Measurements from ENCODE around the gene BCL11A. TPM values are rescaled to one million over a fixed set of nuclear protein-coding genes. Genes with fewer than 3 reads are reported as not detected.

The BCL11A gene
- total RNA-seq, 6 donors from 2014 or later: 2.7 to 12.7 (median 5.4) TPM

GRCh38 chr2:60546756-60547420, 6.6 kb downstream of the BCL11A start:
- ATAC-seq (ENCODE audit: low FRiP score in 2 of 2) (no peak), DNase-seq (no peak)
- H3K27me3 ChIP-seq: peaks cover 0 to 7% (median 6%) of the 10 kb centered on the region in 4 donors
- TF ChIP-seq CTCF (IDR thresholded peaks at IDR 0.05) (no peak), POLR2A (IDR thresholded peaks at IDR 0.05) (no peak), EP300 (IDR thresholded peaks at IDR 0.05) (no peak), POLR2AphosphoS5 (IDR thresholded peaks at IDR 0.05) (no peak)
- no peak overlapping the region for H3K27ac ChIP-seq
- no peaks in the 10 kb centered on the region for H3K9me3 ChIP-seq
- no peaks in the 10 kb centered on the region for H3K36me3 ChIP-seq
- peaks cover 25 to 33% (median 30%) of the 10 kb centered on the region in 4 donors for H3K4me1 ChIP-seq
- WGBS, 2 donors: 60 to 66% methylated on average over 6 of the region's 6 CpGs
- no peak overlapping the region for H3K4me3 ChIP-seq

GRCh38 chr2:60544954-60545560, 8.4 kb downstream of the BCL11A start:
- peaks cover 10 to 15% (median 13%) of the 10 kb centered on the region in 4 donors for H3K4me1 ChIP-seq
- TF ChIP-seq EP300 (IDR thresholded peaks at IDR 0.05): no peak
- TF ChIP-seq POLR2A (IDR thresholded peaks at IDR 0.05): no peak
- no peak for TF ChIP-seq POLR2AphosphoS5 (IDR thresholded peaks at IDR 0.05)
- no peak for TF ChIP-seq CTCF (IDR thresholded peaks at IDR 0.05)
- DNase-seq: no peak
- H3K9me3 ChIP-seq: no peaks in the 10 kb centered on the region
- no peak overlapping the region for H3K27ac ChIP-seq
- 53 to 64% methylated on average over 6 to 9 of the region's 9 CpGs for WGBS, 2 donors
- no peaks in the 10 kb centered on the region for H3K36me3 ChIP-seq
- no peak overlapping the region for H3K4me3 ChIP-seq
- no peak for ATAC-seq (ENCODE audit: low FRiP score in 2 of 2)
- H3K27me3 ChIP-seq: peaks cover 0 to 4% (median 0%) of the 10 kb centered on the region in 4 donors

GRCh38 chr2:60544062-60544461, 9.4 kb downstream of the BCL11A start:
- DNase-seq (no peak), ATAC-seq (ENCODE audit: low FRiP score in 2 of 2) (peak in 1 of 2 donors; percentile 12)
- H3K4me1 ChIP-seq: peaks cover 1 to 5% (median 3%) of the 10 kb centered on the region in 4 donors
- no peak overlapping the region for H3K4me3 ChIP-seq
- no peaks in the 10 kb centered on the region for H3K9me3 ChIP-seq
- H3K27ac ChIP-seq: peak overlapping the region in 1 of 4 donors; percentile 70
- H3K27me3 ChIP-seq: no peaks in the 10 kb centered on the region
- WGBS, 2 donors: 50 to 63% methylated on average over 7 of the region's 7 CpGs
- no peak for TF ChIP-seq CTCF (IDR thresholded peaks at IDR 0.05)
- no peaks in the 10 kb centered on the region for H3K36me3 ChIP-seq

GRCh38 chr2:60541056-60541651, 12.3 kb downstream of the BCL11A start:
- no peak overlapping the region for H3K4me3 ChIP-seq
- 52 to 55% methylated on average over 3 of the region's 3 CpGs for WGBS, 2 donors
- H3K9me3 ChIP-seq: no peaks in the 10 kb centered on the region
- no peaks in the 10 kb centered on the region for H3K4me1 ChIP-seq
- no peak for ATAC-seq (ENCODE audit: low FRiP score in 2 of 2)
- DNase-seq: no peak
- TF ChIP-seq POLR2AphosphoS5 (IDR thresholded peaks at IDR 0.05): no peak
- no peak for TF ChIP-seq POLR2A (IDR thresholded peaks at IDR 0.05)
- TF ChIP-seq CTCF (IDR thresholded peaks at IDR 0.05): no peak
- no peak for TF ChIP-seq EP300 (IDR thresholded peaks at IDR 0.05)
- no peaks in the 10 kb centered on the region for H3K36me3 ChIP-seq
- H3K27ac ChIP-seq: no peak overlapping the region
- no peaks in the 10 kb centered on the region for H3K27me3 ChIP-seq

Data from upper lobe of left lung (tissue), 6 donors.